Measurements from ENCODE around the gene CENPQ. TPM values are rescaled to one million over a fixed set of nuclear protein-coding genes. Genes with fewer than 3 reads are reported as not detected.

CENPQ gene
- total RNA-seq, 1 experiment from 2014 or later, result 11.3 TPM

DNA sequence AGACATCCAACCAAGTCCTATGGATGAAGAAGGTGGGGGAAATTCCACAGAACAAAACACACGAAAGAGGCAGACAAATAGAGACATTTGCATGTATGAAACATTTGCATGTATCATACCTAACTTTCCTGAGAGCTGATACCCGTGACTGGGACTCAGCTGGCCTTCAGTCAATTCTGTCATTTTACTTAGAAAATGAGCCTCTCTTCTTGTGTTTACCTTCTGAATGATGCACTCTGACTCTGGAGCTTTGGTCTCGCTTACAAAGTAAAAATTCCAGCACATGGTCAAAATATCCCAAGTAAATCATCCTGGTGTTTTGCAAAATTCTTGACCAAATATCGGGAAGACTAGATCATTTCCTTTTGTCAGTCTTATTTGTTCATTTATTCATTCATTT lies 47.0 kb upstream of the CENPQ start:
- intact Hi-C loops (cut with micrococcal nuclease), result no loop called here
- no peak overlapping the region for H2AFZ ChIP-seq (ENCODE audit: low read depth, low read length, poor library complexity, severe bottlenecking)
- no peak overlapping the region for H3K4me3 ChIP-seq (replicated peaks in 1 of 2; ENCODE audit: low read depth in 1 of 2, low read length in 2 of 2)
- no peaks in the 10 kb centered on the region for H4K20me1 ChIP-seq (ENCODE audit: insufficient read depth)
- H3K9ac ChIP-seq (ENCODE audit: low read length), result no peak overlapping the region
- H3K27me3 ChIP-seq (ENCODE audit: insufficient read depth, low read length), result no peaks in the 10 kb centered on the region
- POLR2A ChIA-PET, result no interaction called here
- no peaks in the 10 kb centered on the region for H3K79me2 ChIP-seq (ENCODE audit: insufficient read depth, low read length)
- CTCF ChIA-PET, result no interaction called here
- no peaks in the 10 kb centered on the region for H3K4me1 ChIP-seq (ENCODE audit: control insufficient read depth in 1 of 2, insufficient read depth in 2 of 2, low read length in 2 of 2)
- H3K4me2 ChIP-seq (ENCODE audit: low read length), result no peak overlapping the region
- ATAC-seq, result no peak
- H3K36me3 ChIP-seq (ENCODE audit: control insufficient read depth in 1 of 2, insufficient read depth in 2 of 2, low read length in 2 of 2), result no peaks in the 10 kb centered on the region
- RAD21 ChIA-PET (ENCODE audit: low non-redundant PET in 1 of 2, low total read pairs in 2 of 2, uncharacterized antibody in 2 of 2, unreplicated experiment in 2 of 2), result no interaction called here
- H3K9me2 ChIP-seq (ENCODE audit: insufficient read depth), result no peaks in the 10 kb centered on the region
- DNase-seq (ENCODE audit: low read depth, low spot score), result no peak
- TF ChIP-seq EZH2 (IDR thresholded peaks at IDR 0.05) (no peak), SRF (IDR thresholded peaks at IDR 0.05; ENCODE audit: low read depth) (no peak), FOSL1 (IDR thresholded peaks at IDR 0.05; ENCODE audit: low read depth) (no peak), CTCF (IDR thresholded peaks at IDR 0.05 in 2 of 3, conservative IDR thresholded peaks at IDR 0.05 in 1 of 3; ENCODE audit: borderline replicate concordance in 1 of 3, insufficient read depth in 1 of 3, low read depth in 2 of 3, low read length in 2 of 3) (no peak), EZH2phosphoT487 (IDR thresholded peaks at IDR 0.05; ENCODE audit: borderline replicate concordance) (no peak), TCF7L2 (IDR thresholded peaks at IDR 0.05; ENCODE audit: borderline replicate concordance, extremely low read depth, insufficient read depth, insufficient read length) (no peak), POLR2A (IDR thresholded peaks at IDR 0.05; ENCODE audit: borderline replicate concordance, extremely low read depth, insufficient read depth, insufficient read length) (no peak), SP1 (IDR thresholded peaks at IDR 0.05; ENCODE audit: low read depth) (no peak), CBX3 (IDR thresholded peaks at IDR 0.05; ENCODE audit: low read depth) (no peak), POLR2AphosphoS5 (IDR thresholded peaks at IDR 0.05; ENCODE audit: low read depth, low read length) (no peak), YY1 (IDR thresholded peaks at IDR 0.05; ENCODE audit: extremely low read depth, insufficient replicate concordance, low read depth, low read length) (no peak), ZFX (IDR thresholded peaks at IDR 0.05) (no peak), MAX (IDR thresholded peaks at IDR 0.05) (no peak), ZNF274 (IDR thresholded peaks at IDR 0.05; ENCODE audit: low read depth, low read length) (no peak), JUND (IDR thresholded peaks at IDR 0.05) (no peak), RAD21 (IDR thresholded peaks at IDR 0.05; ENCODE audit: low read depth) (no peak)
- TF ChIP-seq, protein P1, sequence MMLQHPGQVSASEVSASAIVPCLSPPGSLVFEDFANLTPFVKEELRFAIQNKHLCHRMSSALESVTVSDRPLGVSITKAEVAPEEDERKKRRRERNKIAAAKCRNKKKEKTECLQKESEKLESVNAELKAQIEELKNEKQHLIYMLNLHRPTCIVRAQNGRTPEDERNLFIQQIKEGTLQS (IDR thresholded peaks at IDR 0.05), result no peak
- TF ChIP-seq, protein P2, sequence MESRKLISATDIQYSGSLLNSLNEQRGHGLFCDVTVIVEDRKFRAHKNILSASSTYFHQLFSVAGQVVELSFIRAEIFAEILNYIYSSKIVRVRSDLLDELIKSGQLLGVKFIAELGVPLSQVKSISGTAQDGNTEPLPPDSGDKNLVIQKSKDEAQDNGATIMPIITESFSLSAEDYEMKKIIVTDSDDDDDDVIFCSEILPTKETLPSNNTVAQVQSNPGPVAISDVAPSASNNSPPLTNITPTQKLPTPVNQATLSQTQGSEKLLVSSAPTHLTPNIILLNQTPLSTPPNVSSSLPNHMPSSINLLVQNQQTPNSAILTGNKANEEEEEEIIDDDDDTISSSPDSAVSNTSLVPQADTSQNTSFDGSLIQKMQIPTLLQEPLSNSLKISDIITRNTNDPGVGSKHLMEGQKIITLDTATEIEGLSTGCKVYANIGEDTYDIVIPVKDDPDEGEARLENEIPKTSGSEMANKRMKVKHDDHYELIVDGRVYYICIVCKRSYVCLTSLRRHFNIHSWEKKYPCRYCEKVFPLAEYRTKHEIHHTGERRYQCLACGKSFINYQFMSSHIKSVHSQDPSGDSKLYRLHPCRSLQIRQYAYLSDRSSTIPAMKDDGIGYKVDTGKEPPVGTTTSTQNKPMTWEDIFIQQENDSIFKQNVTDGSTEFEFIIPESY (IDR thresholded peaks at IDR 0.05; ENCODE audit: extremely low read depth, insufficient replicate concordance, low read length), result no peak
- no TSS peak for BruUV-seq (replicated peaks)
- no peak overlapping the region for H3K27ac ChIP-seq (ENCODE audit: low read depth, low read length)
- no peaks in the 10 kb centered on the region for H3K9me3 ChIP-seq (ENCODE audit: control insufficient read depth in 1 of 2, insufficient read depth in 1 of 2, low read depth in 1 of 2, low read length in 2 of 2)
